ENCODE results near the gene NOX4. TPM values are rescaled to one million over a fixed set of nuclear protein-coding genes. Genes with fewer than 3 reads are reported as not detected.

NOX4 gene
- total RNA-seq, 1 donor from 2014 or later, result 9.8 TPM

GRCh38 chr11:89504270-89504669 lies 13.1 kb upstream of the NOX4 start:
- H3K4me3 ChIP-seq, result no peak overlapping the region
- no peaks in the 10 kb centered on the region for H3K27me3 ChIP-seq
- no peak overlapping the region for H3K27ac ChIP-seq

GRCh38 chr11:89503422-89503821 lies 12.2 kb upstream of the NOX4 start:
- Histone ChIP-seq H3K9me3 (no peaks in the 10 kb centered on the region), H3K36me3 (no peaks in the 10 kb centered on the region), H3K27ac (no peak overlapping the region), H3K4me1 (no peaks in the 10 kb centered on the region), H3K27me3 (no peaks in the 10 kb centered on the region), H3K4me3 (no peak overlapping the region)
- no peak for TF ChIP-seq POLR2A (IDR thresholded peaks at IDR 0.05)
- intact Hi-C loops (cut with DNase I), result no loop called here
- no peak for DNase-seq (ENCODE audit: extremely low spot score in 2 of 2)

More at GRCh38 chr11:89504270-89504669, 13.1 kb upstream of the NOX4 start:
- Histone ChIP-seq H3K9me3 (no peaks in the 10 kb centered on the region), H3K4me1 (no peaks in the 10 kb centered on the region), H3K36me3 (no peaks in the 10 kb centered on the region)
- DNase-seq (ENCODE audit: extremely low spot score in 2 of 2), result no peak
- intact Hi-C loops (cut with DNase I), result no loop called here
- TF ChIP-seq POLR2AphosphoS5 (IDR thresholded peaks at IDR 0.05; ENCODE audit: insufficient read depth in 1 of 2, low read depth in 1 of 2), result no peak
- TF ChIP-seq, protein P1, sequence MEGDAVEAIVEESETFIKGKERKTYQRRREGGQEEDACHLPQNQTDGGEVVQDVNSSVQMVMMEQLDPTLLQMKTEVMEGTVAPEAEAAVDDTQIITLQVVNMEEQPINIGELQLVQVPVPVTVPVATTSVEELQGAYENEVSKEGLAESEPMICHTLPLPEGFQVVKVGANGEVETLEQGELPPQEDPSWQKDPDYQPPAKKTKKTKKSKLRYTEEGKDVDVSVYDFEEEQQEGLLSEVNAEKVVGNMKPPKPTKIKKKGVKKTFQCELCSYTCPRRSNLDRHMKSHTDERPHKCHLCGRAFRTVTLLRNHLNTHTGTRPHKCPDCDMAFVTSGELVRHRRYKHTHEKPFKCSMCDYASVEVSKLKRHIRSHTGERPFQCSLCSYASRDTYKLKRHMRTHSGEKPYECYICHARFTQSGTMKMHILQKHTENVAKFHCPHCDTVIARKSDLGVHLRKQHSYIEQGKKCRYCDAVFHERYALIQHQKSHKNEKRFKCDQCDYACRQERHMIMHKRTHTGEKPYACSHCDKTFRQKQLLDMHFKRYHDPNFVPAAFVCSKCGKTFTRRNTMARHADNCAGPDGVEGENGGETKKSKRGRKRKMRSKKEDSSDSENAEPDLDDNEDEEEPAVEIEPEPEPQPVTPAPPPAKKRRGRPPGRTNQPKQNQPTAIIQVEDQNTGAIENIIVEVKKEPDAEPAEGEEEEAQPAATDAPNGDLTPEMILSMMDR (IDR thresholded peaks at IDR 0.05), result no peak
- TF ChIP-seq POLR2A (IDR thresholded peaks at IDR 0.05), result no peak

DNA sequence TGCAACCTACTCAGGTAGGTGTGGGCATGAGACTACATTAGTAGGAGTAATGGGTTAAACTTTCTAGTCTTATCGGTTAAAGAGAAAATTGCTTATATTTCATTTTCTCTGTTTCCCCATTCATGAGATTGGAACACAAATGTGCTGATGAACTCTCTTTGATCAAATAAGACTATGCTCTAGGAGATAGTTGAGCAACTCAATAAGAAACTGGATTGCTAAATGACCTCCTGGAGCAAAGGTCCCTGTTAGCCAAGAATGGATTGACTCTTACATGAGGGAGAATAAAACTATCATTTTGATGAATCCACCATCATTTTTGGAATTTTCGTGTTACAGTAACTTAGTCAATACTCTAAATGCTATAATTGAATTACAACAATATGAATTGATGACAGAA lies 11.1 kb upstream of the NOX4 start:
- TF ChIP-seq POLR2A (IDR thresholded peaks at IDR 0.05) (no peak), POLR2AphosphoS5 (IDR thresholded peaks at IDR 0.05; ENCODE audit: insufficient read depth in 1 of 2, low read depth in 1 of 2) (no peak)
- TF ChIP-seq, protein P1 (IDR thresholded peaks at IDR 0.05), result no peak
- no peaks in the 10 kb centered on the region for H3K9me3 ChIP-seq
- H3K27ac ChIP-seq, result no peak overlapping the region
- DNase-seq (ENCODE audit: extremely low spot score in 2 of 2), result no peak
- H3K36me3 ChIP-seq, result no peaks in the 10 kb centered on the region
- no peak overlapping the region for H3K4me3 ChIP-seq
- intact Hi-C loops (cut with DNase I), result no loop called here
- no peaks in the 10 kb centered on the region for H3K27me3 ChIP-seq
- no peaks in the 10 kb centered on the region for H3K4me1 ChIP-seq

GRCh38 chr11:89500336-89500735 lies 9.2 kb upstream of the NOX4 start:
- H3K4me1 ChIP-seq, result no peaks in the 10 kb centered on the region
- intact Hi-C loops (cut with DNase I), result no loop called here
- H3K36me3 ChIP-seq, result no peaks in the 10 kb centered on the region
- DNase-seq (ENCODE audit: extremely low spot score in 2 of 2), result no peak
- TF ChIP-seq POLR2A (IDR thresholded peaks at IDR 0.05) (no peak), POLR2AphosphoS5 (IDR thresholded peaks at IDR 0.05; ENCODE audit: insufficient read depth in 1 of 2, low read depth in 1 of 2) (no peak)
- TF ChIP-seq, protein P1 (IDR thresholded peaks at IDR 0.05), result no peak
- no peak overlapping the region for H3K27ac ChIP-seq
- H3K27me3 ChIP-seq, result no peaks in the 10 kb centered on the region
- H3K4me3 ChIP-seq, result no peak overlapping the region
- no peaks in the 10 kb centered on the region for H3K9me3 ChIP-seq

DNA sequence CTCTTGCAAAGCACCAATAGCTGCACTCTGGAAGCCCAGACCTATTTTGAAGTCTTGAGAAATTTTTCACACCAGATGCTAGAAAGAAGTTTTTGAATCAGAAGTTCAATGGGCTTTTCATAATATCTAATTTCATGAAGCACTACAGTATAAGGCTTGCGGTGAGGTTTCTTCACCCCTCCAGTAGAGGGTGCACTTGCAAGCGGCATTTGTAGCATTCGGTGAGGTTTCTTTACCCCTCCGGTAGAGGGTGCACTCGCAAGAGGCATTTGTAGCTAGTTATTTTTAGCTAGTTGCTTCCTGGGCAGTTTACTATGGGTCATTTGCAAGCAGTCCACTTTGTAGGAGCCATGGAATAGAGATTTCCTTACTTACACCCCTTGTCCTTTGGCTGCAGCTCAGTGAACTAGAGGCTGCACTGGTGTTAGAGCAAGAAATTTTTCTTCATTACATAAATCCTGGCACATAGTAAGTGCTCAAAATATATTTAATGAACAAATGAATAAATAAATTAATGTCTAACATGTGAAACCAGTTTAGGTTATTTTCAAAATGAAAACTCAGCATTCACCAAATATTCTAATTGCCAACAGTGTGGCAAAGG lies 7.8 kb upstream of the NOX4 start:
- intact Hi-C loops (cut with DNase I), result no loop called here
- DNase-seq (ENCODE audit: extremely low spot score in 2 of 2), result no peak
- TF ChIP-seq POLR2AphosphoS5 (IDR thresholded peaks at IDR 0.05; ENCODE audit: insufficient read depth in 1 of 2, low read depth in 1 of 2), result no peak
- TF ChIP-seq POLR2A (IDR thresholded peaks at IDR 0.05), result no peak
- TF ChIP-seq, protein P1 (IDR thresholded peaks at IDR 0.05), result no peak

More for the DNA sequence above, 7.8 kb upstream of the NOX4 start:
- no peaks in the 10 kb centered on the region for H3K27me3 ChIP-seq
- no peaks in the 10 kb centered on the region for H3K36me3 ChIP-seq
- no peak overlapping the region for H3K27ac ChIP-seq
- H3K4me1 ChIP-seq, result no peaks in the 10 kb centered on the region
- no peak overlapping the region for H3K4me3 ChIP-seq
- H3K9me3 ChIP-seq, result no peaks in the 10 kb centered on the region

All from vagina (tissue), 2 donors.